HEK293 (cell line): ENCODE measurements around the gene MORN3.

ENCODE experiments used
- CTCF ChIA-PET: fragments of 350-600 bp; formaldehyde crosslinking; extraction: SDS; loops from one replicate; lab custom pipeline; 2021; ENCODE audit warnings: antibody characterized with exemption; lab: Yijun Ruan, JAX
- POLR2A ChIA-PET: fragments of 300-600 bp; formaldehyde crosslinking; extraction: SDS; loops from one replicate; lab custom pipeline; 2020; ENCODE audit warnings: antibody characterized with exemption, inconsistent platforms; lab: Yijun Ruan, JAX
- H3K27ac ChIP-seq: fragments of 200-500 bp; sonication (Bioruptor generic); 2 replicates; pipeline ENCODE4 v1.5.1; 2014; ENCODE audit warnings: low read depth, low read length, control low read depth, inconsistent platforms; ENCODE audit errors: extremely low read depth
- H3K36me3 ChIP-seq, 2 experiments: fragments of 200-500 bp in 1 of 2; sonication (Bioruptor generic) in 1 of 2; 1 replicate in 1 of 2; 2 replicates in 1 of 2; pipeline ENCODE4 v1.5.1; 2014 to 2017; ENCODE audit warnings: inconsistent platforms in 2 of 2, low read length in 2 of 2; ENCODE audit not compliant: control insufficient read depth in 2 of 2, insufficient read depth in 1 of 2
- H3K4me1 ChIP-seq: fragments of 200-500 bp; sonication (Bioruptor generic); 2 replicates; pipeline ENCODE4 v1.5.1; 2014; ENCODE audit warnings: mild to moderate bottlenecking, low read length, inconsistent platforms; ENCODE audit not compliant: control insufficient read depth, insufficient read depth
- H3K4me3 ChIP-seq: 2 replicates; pipeline ENCODE4 v1.5.1; 2011; ENCODE audit warnings: low read depth, mild to moderate bottlenecking, control low read depth, low read length, moderate library complexity
- H3K9me3 ChIP-seq: fragments of 200-500 bp; sonication (Bioruptor generic); 2 replicates; pipeline ENCODE4 v1.5.1; 2014; ENCODE audit warnings: low read depth, low read length, inconsistent platforms; ENCODE audit not compliant: control insufficient read depth, insufficient read depth
- FEZF1 ChIP-seq: fragments of 450-650 bp; formaldehyde crosslinking; IDR thresholded peaks from 2 replicates; pipeline ENCODE4 v1.5.1; 2016; ENCODE audit warnings: missing biosample characterization, missing genetic modification characterization
- INSM2 ChIP-seq: fragments of 450-650 bp; formaldehyde crosslinking; IDR thresholded peaks from 2 replicates; pipeline ENCODE4 v1.5.1; 2016; ENCODE audit warnings: missing biosample characterization, missing genetic modification characterization
- KLF7 ChIP-seq: fragments of 450-650 bp; formaldehyde crosslinking; IDR thresholded peaks from 2 replicates; pipeline ENCODE4 v1.5.1; 2016; ENCODE audit warnings: missing biosample characterization, missing genetic modification characterization, borderline replicate concordance
- RBAK ChIP-seq: fragments of 450-650 bp; formaldehyde crosslinking; IDR thresholded peaks from 2 replicates; pipeline ENCODE4 v1.5.1; 2016; ENCODE audit warnings: missing biosample characterization, missing genetic modification characterization
- SP3 ChIP-seq: fragments of 450-650 bp; formaldehyde crosslinking; IDR thresholded peaks from 2 replicates; pipeline ENCODE4 v1.5.1; 2016; ENCODE audit warnings: missing biosample characterization, missing genetic modification characterization
- YY1 ChIP-seq: fragments of 450-650 bp; formaldehyde crosslinking; IDR thresholded peaks from 2 replicates; pipeline ENCODE4 v1.5.1; 2018; ENCODE audit warnings: missing biosample characterization, missing genetic modification characterization
- ZBTB10 ChIP-seq: fragments of 450-650 bp; formaldehyde crosslinking; IDR thresholded peaks from 2 replicates; pipeline ENCODE4 v1.5.1; 2016; ENCODE audit warnings: missing biosample characterization, missing genetic modification characterization
- ZBTB48 ChIP-seq: fragments of 450-650 bp; formaldehyde crosslinking; IDR thresholded peaks from 2 replicates; pipeline ENCODE4 v1.5.1; 2016; ENCODE audit warnings: missing biosample characterization, missing genetic modification characterization
- ZBTB49 ChIP-seq: fragments of 450-650 bp; formaldehyde crosslinking; IDR thresholded peaks from 2 replicates; pipeline ENCODE4 v1.5.1; 2016; ENCODE audit warnings: missing biosample characterization, missing genetic modification characterization, low read depth
- ZBTB8A ChIP-seq: fragments of 450-650 bp; formaldehyde crosslinking; IDR thresholded peaks from 2 replicates; pipeline ENCODE4 v1.5.1; 2016; ENCODE audit warnings: missing biosample characterization, missing genetic modification characterization
- ZNF202 ChIP-seq: fragments of 450-650 bp; formaldehyde crosslinking; IDR thresholded peaks from 2 replicates; pipeline ENCODE4 v1.5.1; 2016; ENCODE audit warnings: missing biosample characterization, missing genetic modification characterization, borderline replicate concordance
- ZNF223 ChIP-seq: fragments of 450-650 bp; formaldehyde crosslinking; IDR thresholded peaks from 2 replicates; pipeline ENCODE4 v1.5.1; 2016; ENCODE audit warnings: missing biosample characterization, missing genetic modification characterization
- ZNF248 ChIP-seq: fragments of 450-650 bp; formaldehyde crosslinking; IDR thresholded peaks from 2 replicates; pipeline ENCODE4 v1.5.1; 2017; ENCODE audit warnings: missing biosample characterization, missing genetic modification characterization
- ZNF266 ChIP-seq: fragments of 450-650 bp; formaldehyde crosslinking; IDR thresholded peaks from 2 replicates; pipeline ENCODE4 v1.5.1; 2016; ENCODE audit warnings: missing biosample characterization, missing genetic modification characterization, low read depth
- ZNF362 ChIP-seq: fragments of 450-650 bp; formaldehyde crosslinking; IDR thresholded peaks from 2 replicates; pipeline ENCODE4 v1.5.1; 2016; ENCODE audit warnings: missing biosample characterization, missing genetic modification characterization
- ZNF426 ChIP-seq: fragments of 450-650 bp; formaldehyde crosslinking; IDR thresholded peaks from 2 replicates; pipeline ENCODE4 v1.5.1; 2017; ENCODE audit warnings: missing biosample characterization, missing genetic modification characterization, mild to moderate bottlenecking, inconsistent platforms, moderate library complexity
- ZNF596 ChIP-seq: fragments of 450-650 bp; IDR thresholded peaks from 2 replicates; pipeline ENCODE4 v1.5.0; 2018; ENCODE audit warnings: missing biosample characterization, mild to moderate bottlenecking, missing genetic modification characterization, moderate library complexity
- ZNF610 ChIP-seq: fragments of 450-650 bp; formaldehyde crosslinking; IDR thresholded peaks from 2 replicates; pipeline ENCODE4 v1.5.1; 2016; ENCODE audit warnings: missing biosample characterization, missing genetic modification characterization, borderline replicate concordance
- ZNF704 ChIP-seq: fragments of 450-650 bp; formaldehyde crosslinking; IDR thresholded peaks from 2 replicates; pipeline ENCODE4 v1.5.1; 2016; ENCODE audit warnings: missing biosample characterization, missing genetic modification characterization

MORN3 gene

GRCh38 chr12:121652767-121653497 is 16.5 kb downstream of the MORN3 start:
- Histone ChIP-seq H3K4me1 (no peaks in the 10 kb centered on the region), H3K4me3 (no peak overlapping the region), H3K27ac (no peak overlapping the region), H3K36me3 (no peaks in the 10 kb centered on the region), H3K9me3 (no peaks in the 10 kb centered on the region)
- TF ChIP-seq ZBTB8A (tag by site-specific recombination) (no peak), SP3 (tag by site-specific recombination) (no peak), ZNF202 (tag by site-specific recombination) (no peak), ZNF362 (tag by site-specific recombination) (no peak), INSM2 (tag by site-specific recombination) (no peak), RBAK (tag by site-specific recombination) (no peak), ZNF266 (tag by site-specific recombination) (no peak), ZNF426 (tag by site-specific recombination) (no peak), ZNF248 (tag by site-specific recombination) (no peak), FEZF1 (tag by site-specific recombination) (no peak), ZBTB48 (tag by site-specific recombination) (no peak), ZNF610 (tag by site-specific recombination) (no peak), ZNF223 (tag by site-specific recombination) (no peak), YY1 (tag by site-specific recombination) (no peak), ZBTB10 (tag by site-specific recombination) (no peak), ZNF596 (tag by site-specific recombination) (no peak), ZNF704 (tag by site-specific recombination) (no peak)
- ChIA-PET POLR2A (interaction anchor here (0.6 kb wide), 1 partner anchor 114 kb away, joined by 6 read pairs; no protein-coding TSS in a partner anchor), CTCF (interaction anchor here (0.7 to 1.0 kb wide), 3 partner anchors 9 to 51 kb away, joined by 3 to 4 read pairs (median 4); no protein-coding TSS in a partner anchor)

GRCh38 chr12:121651320-121651719 is 18.1 kb downstream of the MORN3 start:
- CTCF ChIA-PET: interaction anchor here (0.6 to 1.7 kb wide), 3 partner anchors 18 to 30 kb away, joined by 3 to 8 read pairs (median 3); partner anchors contain the start of gene MORN3
- H3K4me3 ChIP-seq: no peak overlapping the region
- TF ChIP-seq ZBTB49 (no peak), KLF7 (tag by site-specific recombination) (no peak)
- TF ChIP-seq, all 188 proteins: peak for 0
- Histone ChIP-seq H3K4me1 (no peaks in the 10 kb centered on the region), H3K9me3 (no peaks in the 10 kb centered on the region), H3K36me3 (no peaks in the 10 kb centered on the region), H3K27ac (no peak overlapping the region)
- POLR2A ChIA-PET: no interaction called here
